Left renal pelvis (tissue), 4 donors: ENCODE results near the gene OR2A14. TPM values are rescaled to one million over a fixed set of nuclear protein-coding genes. Genes with fewer than 3 reads are reported as not detected.
A peak's percentile ranks its signal among the peaks of the same experiment; 100 is the strongest.
"Not testable (repeated sequence)": the region's sequence is repeated elsewhere in the genome, so short reads cannot be mapped to it uniquely, and the experiment has no call there.

Experiments
- DNase-seq, 4 donors: peaks; one replicate each; pipeline ENCODE4 v3.0.0-alpha.2; 2013; ENCODE audit warnings: low read depth in 4 of 4, low spot score in 3 of 4
- polyA plus RNA-seq, 4 donors: library from polyadenylated mRNA; unstranded; fragments of 120-200 nt; gene quantifications; one replicate each; pipeline ENCODE4 v1.2.1, GENCODE V29; 2013; ENCODE audit not compliant: insufficient read length in 4 of 4

OR2A14 gene
- polyA plus RNA-seq, 4 donors = 0.09 TPM; not detected in 3

- DNase-seq = no peak
Observed at GRCh38 chr7:144148224-144148827, 25.4 kb downstream of the OR2A14 start.

GRCh38 chr7:144158861-144159260 is 35.9 kb downstream of the OR2A14 start:
- no peak for DNase-seq

- no peak for DNase-seq
Observed at GRCh38 chr7:144164784-144165183, 41.8 kb downstream of the OR2A14 start.

DNA sequence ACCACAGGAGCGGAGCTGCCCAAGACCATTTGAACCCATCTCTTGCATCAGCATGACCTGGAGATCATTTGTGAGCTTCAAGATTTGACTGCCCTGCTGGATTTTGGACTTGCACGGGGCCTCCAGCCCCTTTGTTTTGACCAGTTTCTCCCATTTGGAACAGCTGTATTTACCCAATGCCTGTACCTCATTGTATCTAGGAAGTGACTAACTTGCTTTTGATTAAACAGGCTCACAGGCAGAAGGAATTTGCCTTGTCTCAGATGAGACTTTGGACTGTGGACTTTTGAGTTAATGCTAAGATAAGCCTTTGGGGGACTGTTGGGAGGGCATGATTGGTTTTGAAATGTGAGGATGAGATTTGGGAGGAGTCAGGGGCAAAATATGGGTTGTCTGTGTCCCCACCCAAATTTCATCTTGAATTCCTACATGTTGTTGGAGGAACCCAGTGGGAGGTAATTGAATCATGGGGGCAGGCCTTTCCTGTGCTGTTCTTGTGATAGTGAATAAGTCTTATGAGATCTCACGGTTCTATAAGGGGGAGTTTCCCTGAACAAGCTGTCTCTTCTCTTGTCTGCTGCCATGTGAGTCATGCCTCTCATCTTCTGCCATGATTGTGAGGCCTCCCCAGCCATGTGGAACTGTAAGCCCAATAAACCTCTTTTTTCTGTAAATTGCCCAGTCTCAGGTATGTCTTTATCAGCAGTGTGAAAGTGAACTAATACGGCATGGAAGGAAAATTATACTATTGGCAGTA is 48.8 kb downstream of the OR2A14 start:
- DNase-seq = not testable (repeated sequence)

DNA sequence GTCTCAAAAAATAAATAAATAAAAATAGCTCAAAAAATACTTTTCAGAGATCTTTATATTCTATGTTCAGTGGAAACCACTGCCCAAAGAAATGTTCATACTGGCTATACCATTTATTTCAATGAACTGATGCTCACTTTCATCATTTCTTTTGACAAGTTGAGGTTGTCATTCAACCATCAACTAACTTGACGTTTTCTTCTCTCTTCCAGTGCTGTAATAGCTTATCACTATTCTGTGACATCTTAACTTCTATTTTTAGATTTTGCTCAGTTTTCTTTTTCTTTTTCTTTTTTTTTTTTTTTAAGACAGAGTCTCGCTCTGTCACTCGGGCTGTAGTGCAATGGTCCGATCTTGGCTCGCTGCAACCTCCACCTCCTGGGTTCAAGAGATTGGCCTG is 51.6 kb downstream of the OR2A14 start:
- no peak for DNase-seq

DNA sequence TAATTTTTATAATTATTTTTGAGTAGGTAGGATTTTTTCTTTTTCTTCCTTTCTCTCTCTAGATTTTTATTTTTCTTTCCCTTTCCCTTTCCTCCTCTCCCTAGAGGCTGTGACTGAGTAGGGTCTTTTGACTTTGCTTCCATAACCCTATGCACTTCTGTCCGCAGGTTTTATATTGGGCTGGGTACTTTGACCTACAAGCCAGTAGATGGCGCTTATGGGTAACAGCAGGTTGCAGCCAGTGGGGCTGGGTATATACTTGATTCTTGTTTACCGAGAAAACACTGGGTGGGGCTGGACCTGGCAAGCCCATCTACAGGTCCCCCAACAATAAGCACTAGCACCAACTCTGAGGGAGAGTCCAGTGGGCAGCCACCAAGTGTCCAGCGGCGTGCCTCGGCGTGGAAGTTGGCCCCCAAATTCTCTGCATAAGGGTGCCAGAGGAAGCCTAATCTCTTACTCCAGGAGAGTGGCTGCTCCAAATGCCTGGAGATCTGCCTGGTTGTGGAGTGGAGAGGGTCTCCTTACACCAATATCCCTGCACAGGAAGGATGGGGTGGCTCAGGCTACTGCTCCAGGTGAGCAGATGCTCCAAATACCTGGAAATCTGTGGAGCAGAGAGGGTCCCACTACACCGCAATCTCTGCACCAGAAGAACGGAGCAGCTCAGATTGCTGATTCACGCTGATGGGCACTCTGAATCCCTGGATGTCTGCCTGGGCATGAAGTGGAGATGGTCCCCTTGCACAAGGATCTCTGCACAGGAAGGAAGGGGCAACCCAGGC is 55.6 kb downstream of the OR2A14 start:
- DNase-seq = peak in 2 of 4 donors; percentile 1 to 2

GRCh38 chr7:144179165-144179479 is 56.1 kb downstream of the OR2A14 start:
- DNase-seq = not testable (repeated sequence)

Other genes with a start within 250 kb of the OR2A14 start
- 10 to 100 TPM; 74.8 to 85.9 (median 78.6) TPM for gene TCAF1, start 221.0 kb upstream of the OR2A14 start, polyA plus RNA-seq
- gene OR2F2, start 187.9 kb upstream of the OR2A14 start, polyA plus RNA-seq = not detected
- gene OR2F1, start 168.3 kb upstream of the OR2A14 start, polyA plus RNA-seq = under 1 TPM in 2 of 4 donors, not detected in 2; 0.15 to 0.18 TPM
- not detected for gene OR6B1, start 122.9 kb upstream of the OR2A14 start, polyA plus RNA-seq
- gene OR2A5, start 74.2 kb upstream of the OR2A14 start, polyA plus RNA-seq = under 1 TPM in 2 of 4 donors, not detected in 2; 0.06 TPM
- under 1 TPM in 1 of 4 donors, not detected in 3; 0.18 TPM for gene OR2A25, start 53.4 kb upstream of the OR2A14 start, polyA plus RNA-seq
- gene OR2A12, start 36.9 kb upstream of the OR2A14 start, polyA plus RNA-seq = under 1 TPM in 2 of 4 donors, not detected in 2; 0.07 to 0.11 TPM
- not detected for gene OR2A2, start 13.6 kb upstream of the OR2A14 start, polyA plus RNA-seq
- gene CTAGE4, start 60.3 kb downstream of the OR2A14 start, polyA plus RNA-seq = 10 to 100 TPM in 1 of 4 donors, 1 to 10 TPM in 2, under 1 TPM in 1; 0.30 to 19.3 (median 5.3) TPM
- 10 to 100 TPM in 3 of 4 donors, 1 to 10 TPM in 1; 5.5 to 28.1 (median 20.2) TPM for gene ARHGEF35, start 72.7 kb downstream of the OR2A14 start, polyA plus RNA-seq
- gene OR2A42, start 116.4 kb downstream of the OR2A14 start, polyA plus RNA-seq = 1 to 10 TPM in 3 of 4 donors, under 1 TPM in 1; 0.53 to 2.0 (median 1.5) TPM
- 10 to 100 TPM in 2 of 4 donors, 1 to 10 TPM in 2; 5.4 to 18.4 (median 10.1) TPM for gene OR2A7, start 141.6 kb downstream of the OR2A14 start, polyA plus RNA-seq
- 1 to 10 TPM; 3.5 to 9.5 (median 4.0) TPM for gene CTAGE8, start 146.1 kb downstream of the OR2A14 start, polyA plus RNA-seq
- gene OR2A1, start 189.2 kb downstream of the OR2A14 start, polyA plus RNA-seq = 1 to 10 TPM in 2 of 4 donors, under 1 TPM in 2; 0.63 to 1.5 (median 0.88) TPM
- gene ARHGEF5, start 232.2 kb downstream of the OR2A14 start, polyA plus RNA-seq = 10 to 100 TPM in 3 of 4 donors, 1 to 10 TPM in 1; 8.9 to 38.1 (median 22.2) TPM